KOPT-K1 (cell line): Measurements from ENCODE around the gene FOXF1.

ENCODE experiments used
- H3K27ac ChIP-seq: fragments of 200-600 bp; sonication (generic); 2 replicates; pipeline ENCODE4 v1.5.1; 2016; ENCODE audit warnings: antibody characterized with exemption, mild to moderate bottlenecking, low read depth, low read length; ENCODE audit not compliant: poor library complexity, severe bottlenecking
- H3K36me3 ChIP-seq: fragments of 200-600 bp; sonication (generic); 2 replicates; pipeline ENCODE4 v1.5.1; 2017; ENCODE audit warnings: antibody characterized with exemption, mild to moderate bottlenecking, low read length, moderate library complexity; ENCODE audit not compliant: insufficient read depth
- H3K9me3 ChIP-seq: fragments of 200-600 bp; sonication (generic); 2 replicates; pipeline ENCODE4 v1.5.1; 2017; ENCODE audit warnings: antibody characterized with exemption, low read length, mild to moderate bottlenecking; ENCODE audit not compliant: insufficient read depth, poor library complexity, severe bottlenecking

Gene FOXF1

GRCh38 chr16:86516623-86517003 lies 6.3 kb downstream of the FOXF1 start:
- Histone ChIP-seq H3K9me3 (no peaks in the 10 kb centered on the region), H3K27ac (no peak overlapping the region)

GRCh38 chr16:86517033-86517432 lies 6.7 kb downstream of the FOXF1 start:
- Histone ChIP-seq H3K9me3 (no peaks in the 10 kb centered on the region), H3K36me3 (no peaks in the 10 kb centered on the region), H3K27ac (no peak overlapping the region)

More at GRCh38 chr16:86516623-86517003, 6.3 kb downstream of the FOXF1 start:
- H3K36me3 ChIP-seq: no peaks in the 10 kb centered on the region

- no peaks in the 10 kb centered on the region for H3K36me3 ChIP-seq
- no peaks in the 10 kb centered on the region for H3K9me3 ChIP-seq
- H3K27ac ChIP-seq: no peak overlapping the region
These were observed 7.4 kb downstream of the FOXF1 start for GRCh38 chr16:86517652-86518258.

- no peak overlapping the region for H3K27ac ChIP-seq
- no peaks in the 10 kb centered on the region for H3K36me3 ChIP-seq
These were observed 8.8 kb downstream of the FOXF1 start for GRCh38 chr16:86519007-86519648.

GRCh38 chr16:86519649-86520316 lies 9.5 kb downstream of the FOXF1 start:
- no peak overlapping the region for H3K27ac ChIP-seq
- no peaks in the 10 kb centered on the region for H3K36me3 ChIP-seq
- no peaks in the 10 kb centered on the region for H3K9me3 ChIP-seq

More at GRCh38 chr16:86519007-86519648, 8.8 kb downstream of the FOXF1 start:
- H3K9me3 ChIP-seq: no peaks in the 10 kb centered on the region

- Histone ChIP-seq H3K36me3 (no peaks in the 10 kb centered on the region), H3K27ac (no peak overlapping the region), H3K9me3 (no peaks in the 10 kb centered on the region)
These were observed 10.2 kb downstream of the FOXF1 start for GRCh38 chr16:86520317-86521210.

- H3K9me3 ChIP-seq: no peaks in the 10 kb centered on the region
- H3K36me3 ChIP-seq: no peaks in the 10 kb centered on the region
These were observed 11.2 kb downstream of the FOXF1 start for GRCh38 chr16:86521236-86522197.

GRCh38 chr16:86522634-86523033 lies 12.3 kb downstream of the FOXF1 start:
- no peaks in the 10 kb centered on the region for H3K9me3 ChIP-seq
- H3K36me3 ChIP-seq: no peaks in the 10 kb centered on the region
- H3K27ac ChIP-seq: no peak overlapping the region

More at GRCh38 chr16:86521236-86522197, 11.2 kb downstream of the FOXF1 start:
- no peak overlapping the region for H3K27ac ChIP-seq

- H3K9me3 ChIP-seq: no peaks in the 10 kb centered on the region
- H3K36me3 ChIP-seq: no peaks in the 10 kb centered on the region
- H3K27ac ChIP-seq: no peak overlapping the region
These were observed 12.9 kb downstream of the FOXF1 start for GRCh38 chr16:86523166-86523740.

- Histone ChIP-seq H3K9me3 (no peaks in the 10 kb centered on the region), H3K36me3 (no peaks in the 10 kb centered on the region), H3K27ac (no peak overlapping the region)
These were observed 13.7 kb downstream of the FOXF1 start for GRCh38 chr16:86524029-86524428.

GRCh38 chr16:86525696-86526095 lies 15.4 kb downstream of the FOXF1 start:
- H3K27ac ChIP-seq: no peak overlapping the region
- H3K9me3 ChIP-seq: no peaks in the 10 kb centered on the region
- no peaks in the 10 kb centered on the region for H3K36me3 ChIP-seq

- Histone ChIP-seq H3K27ac (no peak overlapping the region), H3K36me3 (no peaks in the 10 kb centered on the region), H3K9me3 (no peaks in the 10 kb centered on the region)
These were observed 17.0 kb downstream of the FOXF1 start for GRCh38 chr16:86527366-86527765.

- H3K27ac ChIP-seq: no peak overlapping the region
- H3K36me3 ChIP-seq: no peaks in the 10 kb centered on the region
- H3K9me3 ChIP-seq: no peaks in the 10 kb centered on the region
These were observed 18.0 kb downstream of the FOXF1 start for GRCh38 chr16:86528061-86528929.
